Measurements from ENCODE around the gene HOXD4.

Gene HOXD4

DNA sequence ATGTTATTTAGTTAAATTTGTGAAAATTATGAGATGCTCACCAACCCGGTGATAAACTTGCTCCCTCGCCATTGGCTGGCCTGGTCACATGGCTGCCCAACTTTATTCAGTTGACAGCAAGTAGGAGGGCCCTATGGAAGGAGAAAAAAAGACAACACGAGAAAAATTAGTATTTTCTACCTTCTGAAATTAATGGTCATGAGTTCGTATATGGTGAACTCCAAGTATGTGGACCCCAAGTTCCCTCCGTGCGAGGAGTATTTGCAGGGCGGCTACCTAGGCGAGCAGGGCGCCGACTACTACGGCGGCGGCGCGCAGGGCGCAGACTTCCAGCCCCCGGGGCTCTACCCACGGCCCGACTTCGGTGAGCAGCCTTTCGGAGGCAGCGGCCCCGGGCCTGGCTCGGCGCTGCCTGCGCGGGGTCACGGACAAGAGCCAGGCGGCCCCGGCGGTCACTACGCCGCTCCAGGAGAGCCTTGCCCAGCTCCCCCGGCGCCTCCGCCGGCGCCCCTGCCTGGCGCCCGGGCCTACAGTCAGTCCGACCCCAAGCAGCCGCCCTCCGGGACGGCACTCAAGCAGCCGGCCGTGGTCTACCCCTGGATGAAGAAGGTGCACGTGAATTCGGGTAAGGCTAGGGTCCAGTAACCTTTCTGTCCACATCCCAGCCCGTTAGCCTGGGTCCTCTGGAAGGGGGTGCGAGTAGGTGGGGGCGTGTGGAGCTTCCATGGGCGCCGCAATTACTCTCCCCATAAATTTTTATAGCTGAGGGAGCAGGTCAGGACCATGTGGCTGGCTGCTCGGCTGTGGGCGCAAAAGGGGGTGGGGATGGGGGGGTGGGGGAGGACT lies at the start of gene HOXD4:
HOXD4 (plus strand) TSS at position 109 of the 846 bp plus-strand sequence; CDS start at position 193, 84 bp downstream.
- DNase-seq, result no peak

DNA sequence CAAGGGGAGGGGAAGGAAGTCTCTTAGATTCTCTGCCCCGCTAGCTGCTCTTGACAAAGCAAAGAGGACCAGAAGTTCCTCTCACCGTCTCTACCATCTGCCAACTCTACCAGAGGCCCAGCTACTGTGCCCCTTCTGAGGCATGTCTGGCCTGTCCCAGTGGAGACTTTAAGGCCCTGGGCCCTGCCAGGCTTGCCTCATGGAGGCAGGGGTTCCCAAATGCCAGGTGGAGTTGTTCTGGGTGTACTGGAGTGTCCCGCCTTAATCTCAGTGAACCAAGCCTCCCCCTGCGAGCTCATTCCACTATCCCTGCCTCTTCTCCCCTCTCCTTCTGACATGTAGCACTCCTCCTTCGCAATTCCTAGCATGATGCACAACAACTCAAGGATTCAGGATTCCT lies 49.5 kb upstream of the HOXD4 start:
- no peak for DNase-seq

DNA sequence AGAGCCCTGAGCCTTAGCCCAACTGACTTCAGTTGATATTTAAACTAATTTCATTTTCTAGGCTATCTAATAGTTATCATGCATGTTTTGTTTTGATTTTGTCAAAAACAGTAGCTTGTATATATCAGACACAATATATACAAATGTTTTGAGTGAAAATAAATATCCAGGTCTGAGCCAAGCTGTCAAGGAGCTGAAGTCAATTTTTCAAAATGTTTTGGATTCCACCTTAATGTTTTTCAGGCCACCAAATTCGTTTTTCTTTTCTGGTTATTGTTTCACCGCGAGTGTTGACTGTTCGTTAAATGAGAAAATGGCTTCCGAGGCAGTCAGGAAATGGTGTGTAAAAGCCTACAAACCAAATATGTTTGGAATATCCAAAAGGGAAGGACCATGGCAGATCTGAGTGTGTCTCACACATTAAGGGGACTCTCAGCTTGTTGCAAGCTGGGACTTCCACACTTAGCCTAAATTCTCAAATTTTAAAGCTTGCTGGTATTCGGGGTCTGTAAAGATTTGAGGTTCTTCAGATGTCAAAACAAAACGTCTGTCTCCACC lies 49.0 kb upstream of the HOXD4 start:
- DNase-seq, result no peak

GRCh38 chr2:176103194-176103593 lies 48.2 kb upstream of the HOXD4 start:
- DNase-seq, result no peak

DNA sequence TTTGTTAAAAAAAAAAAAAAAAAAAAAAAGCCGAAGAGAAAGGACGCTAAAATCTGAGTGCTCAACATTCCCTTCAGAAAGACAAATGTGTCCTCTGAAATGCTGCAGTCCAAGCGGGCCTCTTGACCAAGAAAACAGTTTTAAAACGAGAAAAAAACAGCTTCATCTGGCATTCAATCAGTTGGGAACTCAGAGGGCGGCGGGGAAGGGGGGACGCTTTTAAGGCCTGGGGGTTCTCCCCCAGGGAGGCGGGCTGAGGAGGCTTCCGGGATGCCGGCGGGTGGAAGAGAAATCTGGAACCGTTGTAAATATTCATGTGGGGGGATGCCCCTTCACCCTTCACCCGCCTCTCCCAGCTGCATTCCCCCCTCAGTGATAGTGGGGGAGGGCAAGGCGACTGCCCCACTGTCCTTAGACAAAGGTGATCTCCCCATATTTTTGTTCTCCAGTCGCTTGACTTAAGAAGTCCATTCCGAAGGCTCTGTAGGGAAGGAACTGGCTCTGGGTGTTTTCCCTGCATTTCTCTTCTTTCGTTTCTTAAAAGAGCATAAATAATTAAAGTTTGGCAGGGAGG lies 47.5 kb upstream of the HOXD4 start:
- no peak for DNase-seq

DNA sequence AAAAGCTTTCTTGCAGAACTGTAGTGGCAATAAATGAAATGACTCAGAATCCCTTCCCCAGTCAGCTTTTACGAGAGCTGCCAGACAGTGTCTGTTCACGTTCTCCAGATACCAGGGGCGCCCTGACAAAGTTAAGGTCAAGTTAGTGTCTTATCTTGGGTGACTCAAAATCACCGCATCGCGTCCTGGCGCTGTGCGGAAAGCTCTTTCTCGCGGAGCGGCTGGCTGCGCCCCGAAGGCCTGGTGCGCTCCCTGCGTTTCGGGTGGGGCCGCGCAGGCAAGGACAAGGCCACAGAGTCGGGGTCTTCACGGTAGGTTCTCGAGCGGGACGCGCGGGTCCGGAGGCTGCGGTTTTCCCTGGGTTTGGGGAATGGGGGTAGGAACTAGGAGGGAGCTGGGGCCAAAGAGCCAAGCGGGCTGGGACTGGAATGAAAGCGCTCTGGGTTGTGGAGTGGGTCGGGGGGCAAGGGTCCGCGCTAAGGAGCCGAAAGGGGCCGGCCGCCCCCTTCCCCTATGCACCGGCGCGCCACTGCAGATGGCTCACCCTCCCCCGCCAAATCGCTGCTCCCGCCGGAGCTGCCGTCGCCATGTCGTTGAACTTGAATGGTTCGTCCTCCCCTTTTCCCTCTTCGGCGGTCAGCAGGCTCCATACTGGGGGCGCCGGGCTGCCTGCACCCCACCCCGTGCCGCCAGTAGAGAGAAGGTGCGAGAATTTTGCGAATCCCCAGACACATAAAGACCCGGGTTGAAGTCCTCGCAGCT lies 46.9 kb upstream of the HOXD4 start:
- DNase-seq, result no peak

DNA sequence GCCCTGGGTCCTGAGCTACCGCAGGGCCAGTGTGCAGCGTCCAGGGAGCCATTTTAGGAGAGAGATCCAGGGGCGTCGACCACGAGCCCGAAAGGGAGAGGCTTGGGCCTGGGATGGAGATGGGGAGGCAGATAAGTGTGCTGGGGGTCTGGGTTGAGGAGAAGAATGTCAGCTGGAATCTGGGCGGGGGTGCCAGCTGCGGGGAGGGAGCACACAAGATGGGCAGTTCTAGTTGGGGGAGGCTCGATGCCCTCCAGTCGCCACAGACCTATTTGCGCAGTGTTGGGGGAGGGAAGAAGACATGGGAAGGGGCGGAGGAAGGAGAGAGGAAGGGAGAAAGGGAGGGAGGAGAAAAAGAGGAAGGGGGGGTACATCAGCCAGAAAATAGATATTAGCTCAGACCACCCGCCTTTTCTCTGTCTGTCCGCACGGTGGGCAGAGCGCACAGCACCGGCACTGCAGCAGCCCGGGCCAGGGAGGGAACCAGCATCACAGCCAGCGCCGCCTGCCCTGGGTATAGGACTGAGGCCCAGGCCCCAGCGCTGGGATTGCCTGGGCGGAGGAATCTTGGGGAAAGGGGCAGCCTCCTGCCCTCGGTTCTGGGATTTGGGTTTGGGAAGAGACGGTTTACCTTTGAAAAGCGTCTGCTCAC lies 46.1 kb upstream of the HOXD4 start:
- DNase-seq, result no peak

DNA sequence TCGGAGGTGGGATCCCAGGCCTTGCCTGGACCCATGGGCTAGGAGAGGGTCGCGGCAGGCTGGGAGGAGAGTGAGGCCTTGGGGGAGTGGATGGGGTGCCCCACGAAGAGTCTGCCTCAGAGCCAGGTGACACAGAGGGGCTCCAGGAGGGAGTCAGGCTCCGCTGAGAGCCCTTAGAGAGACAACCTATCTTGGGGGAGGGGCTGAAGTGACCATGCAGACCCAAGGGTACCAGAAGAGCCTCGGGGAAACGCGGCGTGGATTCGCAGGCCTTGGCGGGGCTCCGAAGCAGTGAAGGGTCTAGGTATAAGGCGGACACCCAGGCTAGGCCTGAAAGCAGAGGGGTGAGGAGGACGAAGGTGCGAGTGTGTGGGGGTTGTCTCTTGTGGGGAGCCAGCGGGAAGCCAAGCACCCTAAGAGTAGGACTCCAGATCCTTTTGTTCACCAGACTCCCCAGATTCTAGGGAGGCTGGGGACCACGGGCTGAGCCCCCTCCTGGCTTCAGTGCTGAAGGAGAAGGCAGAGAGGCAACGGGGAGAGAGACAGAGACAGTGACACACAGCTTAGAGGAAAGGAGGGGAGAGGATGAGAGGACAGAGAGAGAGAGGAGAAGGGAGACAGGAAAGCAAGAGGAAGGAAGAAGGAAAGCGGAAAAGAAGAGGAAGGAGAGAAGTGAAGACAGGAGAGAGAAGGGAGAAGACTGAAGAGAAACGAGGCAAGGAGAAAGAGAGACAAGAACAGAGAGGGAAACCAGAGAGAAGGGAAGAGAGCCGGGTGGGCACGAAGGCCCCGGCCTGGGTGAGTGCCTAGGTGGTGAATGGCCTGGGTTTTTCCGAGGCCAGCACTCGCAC lies 45.4 kb upstream of the HOXD4 start:
- no peak for DNase-seq

GRCh38 chr2:176106581-176107539 lies 44.5 kb upstream of the HOXD4 start, which contains the start of gene HOXD11:
Gene HOXD11 (plus strand): TSS chr2:176107280. CDS start chr2:176107356, 76 bp downstream.
- peak; percentile 41 for DNase-seq

DNA sequence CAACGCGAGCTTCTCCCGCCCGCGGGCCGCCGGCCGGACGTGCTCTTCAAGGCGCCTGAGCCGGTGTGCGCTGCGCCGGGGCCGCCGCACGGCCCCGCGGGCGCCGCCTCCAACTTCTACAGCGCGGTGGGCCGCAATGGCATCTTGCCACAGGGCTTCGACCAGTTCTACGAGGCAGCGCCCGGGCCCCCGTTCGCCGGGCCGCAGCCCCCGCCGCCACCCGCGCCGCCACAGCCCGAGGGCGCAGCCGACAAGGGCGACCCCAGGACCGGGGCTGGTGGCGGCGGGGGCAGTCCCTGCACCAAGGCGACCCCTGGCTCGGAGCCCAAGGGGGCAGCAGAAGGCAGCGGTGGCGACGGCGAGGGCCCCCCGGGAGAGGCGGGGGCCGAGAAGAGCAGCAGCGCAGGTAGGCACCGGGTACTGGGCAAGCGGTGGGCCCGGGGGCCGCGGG lies 43.6 kb upstream of the HOXD4 start:
- DNase-seq, result no peak

DNA sequence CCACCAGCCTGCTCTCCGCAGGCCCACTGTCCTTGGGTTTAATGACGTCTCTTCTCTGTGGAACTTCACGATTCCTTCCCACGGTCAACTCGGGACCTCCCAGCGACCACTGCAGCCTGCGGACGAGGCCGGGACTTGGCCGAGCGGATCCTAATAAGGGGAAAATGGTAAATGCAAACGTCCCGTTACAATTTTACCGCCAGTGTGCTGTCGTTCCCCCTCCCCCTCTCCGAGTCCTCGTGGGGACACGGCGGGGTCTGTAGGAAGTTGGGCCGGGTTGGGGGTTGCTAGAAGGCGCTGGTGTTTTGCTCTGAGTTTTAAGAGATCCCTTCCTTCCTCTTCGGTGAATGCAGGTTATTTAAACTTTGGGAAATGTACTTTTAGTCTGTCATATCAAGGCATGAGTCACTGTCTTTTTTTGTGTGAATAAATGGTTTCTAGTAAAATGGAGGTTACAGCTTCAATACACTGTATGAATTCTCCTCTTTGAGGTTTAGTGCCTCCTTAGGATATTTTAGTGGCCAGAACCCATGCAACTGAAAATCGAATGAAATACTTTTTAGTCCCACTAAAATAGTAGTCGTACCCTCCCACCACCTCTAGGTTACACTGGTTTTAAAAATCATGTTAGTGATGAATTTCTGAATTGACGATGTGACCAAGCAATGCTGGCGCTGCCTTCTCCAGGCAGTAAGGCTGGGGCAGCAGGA lies 42.0 kb upstream of the HOXD4 start:
- DNase-seq, result no peak

- no peak for DNase-seq
Observed at GRCh38 chr2:176109946-176110345, 41.4 kb upstream of the HOXD4 start.

DNA sequence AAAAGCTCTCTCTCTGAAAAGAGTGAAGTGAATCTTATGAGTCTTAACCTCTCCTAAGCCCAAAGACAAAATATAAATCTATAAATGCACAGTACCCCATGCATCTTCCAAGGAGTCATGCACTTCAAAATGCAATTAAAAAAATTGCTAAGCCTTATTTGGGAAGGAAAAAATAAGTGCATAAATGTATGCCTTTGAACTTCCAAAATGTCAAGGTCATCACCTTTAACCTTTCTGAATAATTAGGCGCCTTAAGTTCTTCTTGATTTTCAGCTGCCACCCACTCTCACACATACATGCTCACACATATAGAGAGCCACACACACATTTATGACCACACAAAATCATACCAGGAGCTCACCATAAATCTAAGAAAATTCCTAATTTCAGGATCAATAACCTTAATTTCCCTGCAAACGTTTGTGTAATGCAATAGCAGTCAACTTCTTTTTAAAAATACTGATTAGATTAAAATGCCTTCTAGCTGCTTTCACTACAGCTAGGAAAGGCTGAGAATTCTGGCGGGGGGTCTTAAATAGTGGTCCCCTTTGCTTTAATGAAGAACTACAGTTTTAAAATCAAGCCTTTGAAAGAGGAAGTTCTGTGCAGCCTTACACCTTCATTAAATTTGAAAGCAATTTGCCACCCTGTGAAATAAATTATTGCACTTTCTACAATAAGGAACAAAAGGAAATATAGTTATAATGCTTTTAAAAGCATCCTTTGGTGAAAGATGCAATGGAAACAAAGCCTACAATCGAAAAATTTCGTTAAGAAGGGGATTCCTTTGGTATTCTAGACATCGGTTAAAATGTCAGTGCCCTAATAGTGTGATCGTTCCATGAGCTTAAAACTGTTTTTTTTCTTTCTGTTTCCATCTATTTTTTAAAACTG lies 40.7 kb upstream of the HOXD4 start:
- DNase-seq, result no peak

- DNase-seq, result peak; percentile 59
Observed at GRCh38 chr2:176111309-176111663, 40.1 kb upstream of the HOXD4 start.

GRCh38 chr2:176111846-176112374 lies 39.4 kb upstream of the HOXD4 start:
- no peak for DNase-seq

DNA sequence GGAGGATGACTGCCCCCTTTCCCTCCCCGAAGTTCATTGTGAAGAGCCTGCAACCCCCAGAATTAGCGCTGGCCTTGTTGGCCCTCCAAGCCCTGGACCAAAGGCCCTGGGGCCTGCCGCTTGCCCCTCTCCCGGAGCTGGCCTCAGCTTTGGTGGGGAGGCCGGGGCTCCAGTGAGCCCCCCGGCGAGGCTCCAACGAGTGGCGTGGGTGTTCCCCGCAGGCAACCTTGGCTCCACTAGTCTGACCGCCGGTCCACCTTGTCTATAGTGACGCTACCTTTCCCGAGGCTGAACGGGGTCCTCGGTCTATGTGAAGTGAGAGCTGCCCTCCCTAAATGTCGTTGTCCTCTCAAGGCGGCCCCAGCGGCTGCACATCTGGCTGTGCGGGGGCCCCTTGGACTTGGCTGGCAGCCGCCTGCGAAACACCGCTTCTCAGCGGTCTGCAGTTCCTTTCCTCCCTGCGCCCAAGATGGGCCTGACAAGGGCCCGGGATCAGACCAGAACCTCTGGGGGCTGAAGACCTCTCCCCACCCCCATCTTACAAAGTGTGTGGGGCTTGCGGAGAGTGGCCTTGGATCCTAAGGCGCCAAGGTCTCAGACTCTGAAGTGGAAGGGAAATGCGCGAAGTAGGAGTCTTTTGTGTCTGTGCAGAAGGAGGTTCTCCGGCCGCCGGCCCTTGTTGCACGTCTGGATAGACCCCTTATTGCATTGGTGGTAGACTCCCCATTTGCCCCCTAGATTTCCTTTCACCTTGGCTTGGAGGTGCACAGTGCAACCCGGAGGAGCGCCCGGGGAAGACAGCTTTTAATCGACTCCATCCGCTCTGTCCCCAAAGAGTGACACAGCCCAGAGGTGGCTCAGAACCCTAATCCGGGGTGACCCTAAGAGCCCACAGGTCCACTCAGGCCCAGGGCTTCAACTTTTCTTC lies 38.7 kb upstream of the HOXD4 start:
- no peak for DNase-seq
